ENCODE results near the gene TENT4A. TPM values are rescaled to one million over a fixed set of nuclear protein-coding genes. Genes with fewer than 3 reads are reported as not detected.

TENT4A gene
- total RNA-seq, 2 experiments from 2014 or later = 39.0 to 46.1 TPM

GRCh38 chr5:6790346-6790865, 77.2 kb downstream of the TENT4A start:
- BruUV-seq (replicated peaks) = no TSS peak
- ChIA-PET CTCF (ENCODE audit: unreplicated experiment) (no interaction called here), POLR2A (no interaction called here)
- DNase-seq (ENCODE audit: low spot score) = no peak
- Histone ChIP-seq H3K9me3 (ENCODE audit: low read length) (no peaks in the 10 kb centered on the region), H3K4me3 (ENCODE audit: low read depth, low read length, poor library complexity, severe bottlenecking) (no peak overlapping the region), H2AFZ (ENCODE audit: low read length) (no peak overlapping the region), H3K4me2 (ENCODE audit: low read length) (no peak overlapping the region), H3K36me3 (ENCODE audit: insufficient read depth, low read length) (no peaks in the 10 kb centered on the region), H3K4me1 (ENCODE audit: insufficient read depth, low read length, poor library complexity, severe bottlenecking) (no peaks in the 10 kb centered on the region), H4K20me1 (ENCODE audit: insufficient read depth, low read length) (no peaks in the 10 kb centered on the region), H3K79me2 (ENCODE audit: insufficient read depth, low read depth, low read length) (no peaks in the 10 kb centered on the region), H3K9me2 (ENCODE audit: insufficient read depth, low read length) (no peaks in the 10 kb centered on the region), H3K27ac (ENCODE audit: low read depth, low read length, poor library complexity, severe bottlenecking) (no peak overlapping the region)
- intact Hi-C loops (cut with micrococcal nuclease; ENCODE audit: unreplicated experiment) = no loop called here
- TF ChIP-seq EZH2phosphoT487 (IDR thresholded peaks at IDR 0.05; ENCODE audit: borderline replicate concordance, low read depth, low read length) (no peak), CTCF (conservative IDR thresholded peaks at IDR 0.05; ENCODE audit: low read length) (no peak)

DNA sequence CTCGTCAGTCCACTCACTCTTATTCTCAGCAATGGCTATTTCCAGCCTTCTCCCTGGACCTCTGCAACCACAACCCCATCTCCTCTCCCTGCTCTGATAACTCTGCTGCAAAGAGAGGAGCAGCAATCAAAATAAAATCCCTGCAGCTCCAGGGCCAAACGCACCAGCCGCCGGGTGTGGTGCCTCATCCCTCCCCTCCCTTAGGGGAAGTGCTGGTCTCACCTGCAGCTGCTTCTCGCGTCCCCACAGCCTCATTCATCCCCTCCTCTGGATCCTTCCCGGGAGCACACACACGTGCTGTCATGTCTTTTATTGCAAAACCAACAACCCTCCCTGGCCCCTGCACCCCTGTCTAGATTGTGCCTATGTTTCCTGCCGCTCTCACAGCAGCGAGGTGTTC, 77.8 kb downstream of the TENT4A start:
- Histone ChIP-seq H3K9me2 (ENCODE audit: insufficient read depth, low read length) (no peaks in the 10 kb centered on the region), H3K79me2 (ENCODE audit: insufficient read depth, low read depth, low read length) (no peaks in the 10 kb centered on the region), H3K4me2 (ENCODE audit: low read length) (no peak overlapping the region), H2AFZ (ENCODE audit: low read length) (no peak overlapping the region), H3K4me3 (ENCODE audit: low read depth, low read length, poor library complexity, severe bottlenecking) (no peak overlapping the region), H3K9me3 (ENCODE audit: low read length) (no peaks in the 10 kb centered on the region), H4K20me1 (ENCODE audit: insufficient read depth, low read length) (no peaks in the 10 kb centered on the region), H3K4me1 (ENCODE audit: insufficient read depth, low read length, poor library complexity, severe bottlenecking) (no peaks in the 10 kb centered on the region), H3K36me3 (ENCODE audit: insufficient read depth, low read length) (no peaks in the 10 kb centered on the region), H3K27ac (ENCODE audit: low read depth, low read length, poor library complexity, severe bottlenecking) (no peak overlapping the region)
- BruUV-seq (replicated peaks) = no TSS peak
- ChIA-PET CTCF (ENCODE audit: unreplicated experiment) (no interaction called here), POLR2A (no interaction called here)
- intact Hi-C loops (cut with micrococcal nuclease; ENCODE audit: unreplicated experiment) = no loop called here
- no peak for TF ChIP-seq EZH2phosphoT487 (IDR thresholded peaks at IDR 0.05; ENCODE audit: borderline replicate concordance, low read depth, low read length)
- no peak for DNase-seq (ENCODE audit: low spot score)

DNA sequence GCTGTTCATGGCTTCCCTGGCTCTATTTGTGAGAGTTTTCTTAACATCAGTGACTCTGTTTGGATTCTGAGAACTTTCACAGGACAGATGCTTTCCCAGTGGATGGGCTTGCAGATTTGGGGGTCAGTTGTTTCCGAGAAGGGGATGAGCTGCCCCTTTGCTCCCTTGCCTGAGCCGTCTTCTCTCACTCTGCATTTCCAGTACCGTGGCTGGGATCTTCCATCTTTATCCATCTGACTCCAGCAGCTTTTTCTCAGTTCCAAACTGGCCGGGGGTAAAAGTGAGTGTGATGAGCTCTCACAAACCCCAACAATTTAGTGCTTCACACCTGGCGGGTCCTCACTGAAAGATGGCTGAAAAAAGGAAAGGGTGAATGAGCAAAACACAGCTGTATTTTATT, 79.1 kb downstream of the TENT4A start:
- H3K36me3 ChIP-seq (ENCODE audit: insufficient read depth, low read length) = no peaks in the 10 kb centered on the region
- CTCF ChIA-PET (ENCODE audit: unreplicated experiment) = no interaction called here
- no peak overlapping the region for H2AFZ ChIP-seq (ENCODE audit: low read length)
- H3K4me2 ChIP-seq (ENCODE audit: low read length) = no peak overlapping the region
- no peaks in the 10 kb centered on the region for H3K79me2 ChIP-seq (ENCODE audit: insufficient read depth, low read depth, low read length)
- TF ChIP-seq EZH2phosphoT487 (IDR thresholded peaks at IDR 0.05; ENCODE audit: borderline replicate concordance, low read depth, low read length) (no peak), CTCF (conservative IDR thresholded peaks at IDR 0.05; ENCODE audit: low read length) (no peak)
- no peak overlapping the region for H3K4me3 ChIP-seq (ENCODE audit: low read depth, low read length, poor library complexity, severe bottlenecking)
- no peak overlapping the region for H3K27ac ChIP-seq (ENCODE audit: low read depth, low read length, poor library complexity, severe bottlenecking)
- H3K9me2 ChIP-seq (ENCODE audit: insufficient read depth, low read length) = no peaks in the 10 kb centered on the region
- no peaks in the 10 kb centered on the region for H3K9me3 ChIP-seq (ENCODE audit: low read length)
- H4K20me1 ChIP-seq (ENCODE audit: insufficient read depth, low read length) = no peaks in the 10 kb centered on the region
- no peak for DNase-seq (ENCODE audit: low spot score)
- no peaks in the 10 kb centered on the region for H3K4me1 ChIP-seq (ENCODE audit: insufficient read depth, low read length, poor library complexity, severe bottlenecking)
- no TSS peak for BruUV-seq (replicated peaks)
- POLR2A ChIA-PET = no interaction called here
- intact Hi-C loops (cut with micrococcal nuclease; ENCODE audit: unreplicated experiment) = no loop called here
